Loucy (cell line): ENCODE data around the gene FAM186B.

Source experiments
- CTCF ChIP-seq: fragments of 200-600 bp; sonication (generic); conservative IDR thresholded peaks from 2 replicates; pipeline ENCODE4 v1.5.1; 2014; ENCODE audit warnings: mild to moderate bottlenecking, antibody characterized with exemption, low read length
- EZH2phosphoT487 ChIP-seq: fragments of 200-600 bp; IDR thresholded peaks from 2 replicates; pipeline ENCODE4 v1.6.1; 2018; ENCODE audit warnings: antibody characterized with exemption, mild to moderate bottlenecking, moderate library complexity, borderline replicate concordance

- TF ChIP-seq CTCF (no peak), EZH2phosphoT487 (no peak)
Observed at GRCh38 chr12:49552899-49553298, 52.5 kb downstream of the FAM186B start.
